Measurements from ENCODE around the gene MCTP1.

DNA sequence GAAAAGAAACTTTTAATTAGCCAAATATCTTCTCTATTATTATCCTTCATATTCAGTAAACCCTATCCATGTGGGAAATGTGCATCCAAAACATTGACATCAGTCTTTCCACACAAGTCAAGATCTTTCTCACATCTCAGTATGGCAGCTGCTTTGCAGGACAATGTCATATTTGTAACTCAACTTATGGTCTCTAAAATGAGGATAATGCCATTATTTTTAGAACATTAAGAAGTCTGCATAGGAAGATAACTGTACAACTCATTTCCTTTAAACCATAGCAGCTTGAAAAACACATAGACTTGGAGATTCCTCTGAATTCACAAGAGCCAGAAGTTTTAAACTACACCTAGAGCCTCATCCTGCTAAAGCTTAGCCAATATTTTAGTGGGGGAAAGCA, 43.7 kb downstream of the MCTP1 start:
- TF ChIP-seq, protein P1, sequence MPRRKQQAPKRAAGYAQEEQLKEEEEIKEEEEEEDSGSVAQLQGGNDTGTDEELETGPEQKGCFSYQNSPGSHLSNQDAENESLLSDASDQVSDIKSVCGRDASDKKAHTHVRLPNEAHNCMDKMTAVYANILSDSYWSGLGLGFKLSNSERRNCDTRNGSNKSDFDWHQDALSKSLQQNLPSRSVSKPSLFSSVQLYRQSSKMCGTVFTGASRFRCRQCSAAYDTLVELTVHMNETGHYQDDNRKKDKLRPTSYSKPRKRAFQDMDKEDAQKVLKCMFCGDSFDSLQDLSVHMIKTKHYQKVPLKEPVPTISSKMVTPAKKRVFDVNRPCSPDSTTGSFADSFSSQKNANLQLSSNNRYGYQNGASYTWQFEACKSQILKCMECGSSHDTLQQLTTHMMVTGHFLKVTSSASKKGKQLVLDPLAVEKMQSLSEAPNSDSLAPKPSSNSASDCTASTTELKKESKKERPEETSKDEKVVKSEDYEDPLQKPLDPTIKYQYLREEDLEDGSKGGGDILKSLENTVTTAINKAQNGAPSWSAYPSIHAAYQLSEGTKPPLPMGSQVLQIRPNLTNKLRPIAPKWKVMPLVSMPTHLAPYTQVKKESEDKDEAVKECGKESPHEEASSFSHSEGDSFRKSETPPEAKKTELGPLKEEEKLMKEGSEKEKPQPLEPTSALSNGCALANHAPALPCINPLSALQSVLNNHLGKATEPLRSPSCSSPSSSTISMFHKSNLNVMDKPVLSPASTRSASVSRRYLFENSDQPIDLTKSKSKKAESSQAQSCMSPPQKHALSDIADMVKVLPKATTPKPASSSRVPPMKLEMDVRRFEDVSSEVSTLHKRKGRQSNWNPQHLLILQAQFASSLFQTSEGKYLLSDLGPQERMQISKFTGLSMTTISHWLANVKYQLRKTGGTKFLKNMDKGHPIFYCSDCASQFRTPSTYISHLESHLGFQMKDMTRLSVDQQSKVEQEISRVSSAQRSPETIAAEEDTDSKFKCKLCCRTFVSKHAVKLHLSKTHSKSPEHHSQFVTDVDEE (CRISPR knock-in tag; IDR thresholded peaks at IDR 0.05) = no peak
- TF ChIP-seq, protein P2, sequence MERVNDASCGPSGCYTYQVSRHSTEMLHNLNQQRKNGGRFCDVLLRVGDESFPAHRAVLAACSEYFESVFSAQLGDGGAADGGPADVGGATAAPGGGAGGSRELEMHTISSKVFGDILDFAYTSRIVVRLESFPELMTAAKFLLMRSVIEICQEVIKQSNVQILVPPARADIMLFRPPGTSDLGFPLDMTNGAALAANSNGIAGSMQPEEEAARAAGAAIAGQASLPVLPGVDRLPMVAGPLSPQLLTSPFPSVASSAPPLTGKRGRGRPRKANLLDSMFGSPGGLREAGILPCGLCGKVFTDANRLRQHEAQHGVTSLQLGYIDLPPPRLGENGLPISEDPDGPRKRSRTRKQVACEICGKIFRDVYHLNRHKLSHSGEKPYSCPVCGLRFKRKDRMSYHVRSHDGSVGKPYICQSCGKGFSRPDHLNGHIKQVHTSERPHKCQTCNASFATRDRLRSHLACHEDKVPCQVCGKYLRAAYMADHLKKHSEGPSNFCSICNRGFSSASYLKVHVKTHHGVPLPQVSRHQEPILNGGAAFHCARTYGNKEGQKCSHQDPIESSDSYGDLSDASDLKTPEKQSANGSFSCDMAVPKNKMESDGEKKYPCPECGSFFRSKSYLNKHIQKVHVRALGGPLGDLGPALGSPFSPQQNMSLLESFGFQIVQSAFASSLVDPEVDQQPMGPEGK (CRISPR knock-in tag; IDR thresholded peaks at IDR 0.05; ENCODE audit: borderline replicate concordance) = no peak
- TF ChIP-seq ZNF70 (CRISPR knock-in tag; IDR thresholded peaks at IDR 0.05) (no peak), ZFP3 (CRISPR knock-in tag; IDR thresholded peaks at IDR 0.05) (no peak), ZFP30 (CRISPR knock-in tag; IDR thresholded peaks at IDR 0.05) (no peak), ARNTL (CRISPR knock-in tag; IDR thresholded peaks at IDR 0.05; ENCODE audit: borderline replicate concordance, low read depth) (no peak), PPARA (CRISPR knock-in tag; IDR thresholded peaks at IDR 0.05; ENCODE audit: borderline replicate concordance) (no peak), GLIS3 (CRISPR knock-in tag; IDR thresholded peaks at IDR 0.05) (no peak), RARB (CRISPR knock-in tag; IDR thresholded peaks at IDR 0.05) (no peak), BACH2 (CRISPR knock-in tag; IDR thresholded peaks at IDR 0.05; ENCODE audit: borderline replicate concordance) (no peak)
- TF ChIP-seq, protein P3, sequence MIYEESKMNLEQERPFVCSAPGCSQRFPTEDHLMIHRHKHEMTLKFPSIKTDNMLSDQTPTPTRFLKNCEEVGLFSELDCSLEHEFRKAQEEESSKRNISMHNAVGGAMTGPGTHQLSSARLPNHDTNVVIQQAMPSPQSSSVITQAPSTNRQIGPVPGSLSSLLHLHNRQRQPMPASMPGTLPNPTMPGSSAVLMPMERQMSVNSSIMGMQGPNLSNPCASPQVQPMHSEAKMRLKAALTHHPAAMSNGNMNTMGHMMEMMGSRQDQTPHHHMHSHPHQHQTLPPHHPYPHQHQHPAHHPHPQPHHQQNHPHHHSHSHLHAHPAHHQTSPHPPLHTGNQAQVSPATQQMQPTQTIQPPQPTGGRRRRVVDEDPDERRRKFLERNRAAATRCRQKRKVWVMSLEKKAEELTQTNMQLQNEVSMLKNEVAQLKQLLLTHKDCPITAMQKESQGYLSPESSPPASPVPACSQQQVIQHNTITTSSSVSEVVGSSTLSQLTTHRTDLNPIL (CRISPR knock-in tag; IDR thresholded peaks at IDR 0.05; ENCODE audit: low read depth) = no peak

All from SK-N-SH treated with all-trans-retinoic acid at 6 μM for 48 hours (cell line).